COR-L47 (cell line): ENCODE data around the gene PDSS2.
"Not testable (repeated sequence)": the region's sequence is repeated elsewhere in the genome, so short reads cannot be mapped to it uniquely, and the experiment has no call there.

Experiments
- DNase-seq: peaks from one replicate; lab custom pipeline; 2025; lab: John Stamatoyannopoulos, UW

Gene PDSS2

DNA sequence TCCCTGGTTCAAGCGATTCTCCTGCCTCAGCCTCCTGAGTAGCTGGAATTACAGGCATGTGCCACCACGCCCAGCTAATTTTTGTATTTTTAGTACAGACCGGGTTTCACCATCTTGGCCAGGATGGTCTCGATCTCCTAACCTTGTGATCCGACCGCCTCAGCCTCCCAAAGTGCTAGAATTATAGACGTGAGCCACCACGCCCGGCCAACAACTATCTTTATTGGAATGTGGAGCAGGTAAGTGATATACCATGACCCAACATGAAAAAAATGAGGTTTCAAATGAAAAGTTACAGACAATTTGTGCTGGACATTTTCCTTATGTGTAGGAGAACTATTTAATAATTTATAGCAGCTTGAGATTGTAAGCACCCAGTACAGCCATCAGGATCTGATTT lies 340.8 kb downstream of the PDSS2 start:
- DNase-seq = not testable (repeated sequence)

- DNase-seq = no peak
These were observed 342.4 kb downstream of the PDSS2 start for GRCh38 chr6:107116931-107117330.

GRCh38 chr6:107116328-107116892 lies 343.0 kb downstream of the PDSS2 start:
- DNase-seq = peak; percentile 26

DNA sequence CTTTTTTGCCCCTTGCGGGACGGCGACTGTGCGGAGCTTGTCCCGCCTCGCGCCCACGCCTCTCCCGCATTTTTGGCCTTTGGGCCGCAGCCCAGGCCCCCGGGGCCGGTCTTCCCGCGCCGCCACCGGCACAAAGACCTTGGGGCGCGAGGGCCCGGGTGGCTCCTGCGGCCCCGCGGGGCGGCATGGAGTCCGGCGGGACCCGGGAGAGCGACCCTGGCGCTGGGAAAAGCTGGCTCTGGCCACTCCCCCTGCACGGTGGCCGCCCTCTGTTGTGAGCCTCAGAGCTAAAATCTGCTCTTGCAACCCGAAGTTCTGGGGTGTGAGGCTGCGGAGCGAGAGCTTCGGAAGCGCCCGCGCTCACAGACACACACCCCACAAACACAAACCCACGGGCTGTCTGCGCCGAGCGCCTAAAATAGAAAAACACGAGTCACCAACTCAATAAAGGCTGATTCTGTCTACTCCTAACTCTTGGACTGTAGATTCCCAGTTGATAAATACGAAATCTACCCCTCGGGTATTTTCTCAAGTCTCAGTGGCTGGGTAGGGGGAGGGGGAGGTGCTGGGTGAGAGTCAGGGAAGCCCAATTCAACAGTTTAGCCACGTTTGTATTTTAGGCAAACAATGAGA lies 343.6 kb downstream of the PDSS2 start:
- DNase-seq = no peak

- no peak for DNase-seq
These were observed 344.3 kb downstream of the PDSS2 start, which contains the start of gene BEND3 for GRCh38 chr6:107114926-107115694. Gene BEND3 (minus strand): TSS chr6:107115515. CDS start chr6:107099285, 16,230 bp downstream.

GRCh38 chr6:107114213-107114925 lies 345.0 kb downstream of the PDSS2 start:
- DNase-seq = peak; percentile 53

- no peak for DNase-seq
These were observed 349.2 kb downstream of the PDSS2 start for GRCh38 chr6:107110200-107110599.

GRCh38 chr6:107108201-107108890 lies 351.0 kb downstream of the PDSS2 start:
- no peak for DNase-seq

- DNase-seq = no peak
These were observed 351.6 kb downstream of the PDSS2 start for GRCh38 chr6:107107791-107108190.

- no peak for DNase-seq
These were observed 353.2 kb downstream of the PDSS2 start for GRCh38 chr6:107106165-107106564.

GRCh38 chr6:107105511-107106116 lies 353.8 kb downstream of the PDSS2 start:
- no peak for DNase-seq

GRCh38 chr6:107103082-107103481 lies 356.3 kb downstream of the PDSS2 start:
- DNase-seq = no peak
